Naive B cell (primary cell): Measurements from ENCODE around the gene CCR9. TPM values are rescaled to one million over a fixed set of nuclear protein-coding genes. Genes with fewer than 3 reads are reported as not detected.

Source experiments
- ATAC-seq, 2 donors: fragments of 150-1000 bp; cut with Tn5 transposase; 2 replicates each; pipeline ENCODE4 v1.10.0; 2021; ENCODE audit warnings: low read depth in 2 of 2, mild to moderate bottlenecking in 2 of 2, moderate library complexity in 2 of 2
- DNase-seq: peaks from one replicate; pipeline ENCODE4 v3.0.0; 2022
- H3K27ac Mint-ChIP-seq, 6 donors: one replicate each; pipeline ENCODE4 v1.8.0; 2020 to 2022; ENCODE audit warnings: mild to moderate bottlenecking in 6 of 6, mixed read lengths in 6 of 6, moderate library complexity in 5 of 6, inconsistent platforms in 2 of 6
- H3K27me3 Mint-ChIP-seq, 3 donors: one replicate each; pipeline ENCODE4 v1.8.0; 2021 to 2022; ENCODE audit warnings: mixed read lengths in 3 of 3, mild to moderate bottlenecking in 1 of 3
- H3K36me3 Mint-ChIP-seq, 2 donors: one replicate each; pipeline ENCODE4 v1.8.0; 2020 to 2022; ENCODE audit warnings: mixed read lengths in 2 of 2, inconsistent platforms in 1 of 2, mild to moderate bottlenecking in 1 of 2
- H3K4me1 Mint-ChIP-seq, 3 donors: one replicate each; pipeline ENCODE4 v1.8.0; 2020 to 2022; ENCODE audit warnings: mixed read lengths in 3 of 3, inconsistent platforms in 1 of 3, mild to moderate bottlenecking in 1 of 3, moderate library complexity in 1 of 3
- H3K4me3 Mint-ChIP-seq, 8 donors: one replicate each; pipeline ENCODE4 v1.8.0; 2020 to 2022; ENCODE audit warnings: mild to moderate bottlenecking in 8 of 8, mixed read lengths in 8 of 8, moderate library complexity in 8 of 8, inconsistent platforms in 2 of 8
- H3K9me3 Mint-ChIP-seq, 7 donors: one replicate each; pipeline ENCODE4 v1.8.0; 2020 to 2022; ENCODE audit warnings: mixed read lengths in 7 of 7, mild to moderate bottlenecking in 5 of 7, inconsistent platforms in 2 of 7, moderate library complexity in 1 of 7
- polyA plus RNA-seq, 6 donors: library from polyadenylated mRNA; unstranded; fragments of 300-500 nt; fragmentation: Illumina TruSeq; gene quantifications; one replicate each; pipeline ENCODE4 v1.2.3, GENCODE V29; 2021; ENCODE audit warnings: low read depth in 6 of 6

The CCR9 gene
- polyA plus RNA-seq, 6 donors from 2014 or later, result 0.77 to 4.5 (median 1.8) TPM

DNA sequence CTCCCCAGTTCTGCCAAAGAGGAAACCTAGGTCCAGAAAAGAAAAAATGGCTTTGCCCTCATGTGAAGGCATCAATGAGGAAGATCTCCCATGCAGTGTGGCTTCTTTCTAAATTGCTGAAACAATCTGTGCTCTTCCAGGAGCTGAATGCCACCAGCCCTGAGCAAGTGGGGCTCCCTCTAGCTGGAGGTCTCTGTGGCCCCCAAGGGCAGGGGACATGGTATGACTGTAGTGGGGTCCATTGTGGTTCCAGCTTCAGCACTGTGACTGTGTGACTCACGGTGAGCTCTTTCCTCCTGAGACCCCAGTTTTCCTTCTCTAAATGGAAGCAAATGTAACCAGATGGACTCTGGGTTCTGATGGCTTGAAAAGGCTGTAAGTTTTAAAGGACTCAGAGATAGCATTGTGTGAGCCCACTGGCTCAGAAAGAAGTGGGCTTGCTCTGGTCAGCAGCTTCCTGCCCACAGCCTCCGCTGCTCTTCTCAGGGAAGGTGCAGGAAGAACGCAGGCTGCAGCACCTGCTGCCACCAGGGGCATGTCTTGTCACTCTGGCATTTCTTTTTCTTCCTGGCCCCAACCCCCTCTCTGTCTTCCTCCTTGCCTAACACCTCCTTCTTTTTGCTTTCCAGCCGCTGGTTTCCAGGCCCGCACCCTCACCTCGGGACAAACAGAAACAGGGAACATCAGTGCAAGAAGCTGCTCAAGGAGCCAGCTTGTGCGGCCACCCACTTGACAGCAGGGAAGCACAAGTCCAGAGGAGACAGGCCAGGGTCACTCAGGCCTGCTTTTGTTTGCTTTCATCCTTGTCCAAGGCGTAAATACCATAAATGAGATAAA is 51.1 kb downstream of the CCR9 start:
- Mint-ChIP-seq H3K9me3 (no peaks in the 10 kb centered on the region), H3K36me3 (peaks cover 26 to 34% of the 10 kb centered on the region in 2 donors), H3K27me3 (no peaks in the 10 kb centered on the region), H3K27ac (no peak overlapping the region), H3K4me3 (no peak overlapping the region), H3K4me1 (peaks cover 0 to 10% (median 10%) of the 10 kb centered on the region in 3 donors)
- DNase-seq, result no peak
- ATAC-seq, result no peak

- Mint-ChIP-seq H3K4me1 (peaks cover 0 to 10% (median 10%) of the 10 kb centered on the region in 3 donors), H3K36me3 (peaks cover 26 to 29% of the 10 kb centered on the region in 2 donors), H3K4me3 (no peak overlapping the region), H3K27ac (no peak overlapping the region), H3K9me3 (no peaks in the 10 kb centered on the region), H3K27me3 (no peaks in the 10 kb centered on the region)
- DNase-seq (no peak), ATAC-seq (no peak)
Measured at GRCh38 chr3:45938043-45938435, 51.7 kb downstream of the CCR9 start.

- no peak overlapping the region for H3K4me3 Mint-ChIP-seq
- H3K27ac Mint-ChIP-seq, result peak overlapping the region in 1 of 6 donors; percentile 45
- DNase-seq (peak; percentile 67), ATAC-seq (peak; percentile 81 to 90)
- H3K9me3 Mint-ChIP-seq, result no peaks in the 10 kb centered on the region
- peaks cover 0 to 10% (median 10%) of the 10 kb centered on the region in 3 donors for H3K4me1 Mint-ChIP-seq
- H3K36me3 Mint-ChIP-seq, result peaks cover 18 to 21% of the 10 kb centered on the region in 2 donors
- H3K27me3 Mint-ChIP-seq, result no peaks in the 10 kb centered on the region
Measured at GRCh38 chr3:45938864-45939263, 52.5 kb downstream of the CCR9 start.

- Mint-ChIP-seq H3K36me3 (peaks cover 13 to 16% of the 10 kb centered on the region in 2 donors), H3K27ac (no peak overlapping the region), H3K9me3 (no peaks in the 10 kb centered on the region), H3K27me3 (no peaks in the 10 kb centered on the region), H3K4me1 (peaks cover 0 to 10% (median 10%) of the 10 kb centered on the region in 3 donors), H3K4me3 (no peak overlapping the region)
- ATAC-seq (peak in 1 of 2 donors; percentile 7), DNase-seq (no peak)
Measured at GRCh38 chr3:45939341-45939771, 53.0 kb downstream of the CCR9 start.

GRCh38 chr3:45940004-45940780 is 53.8 kb downstream of the CCR9 start:
- H3K9me3 Mint-ChIP-seq, result no peaks in the 10 kb centered on the region
- H3K27me3 Mint-ChIP-seq, result no peaks in the 10 kb centered on the region
- H3K27ac Mint-ChIP-seq, result peak overlapping the region in 3 of 6 donors; percentile 43 to 47 (median 43)
- peaks cover 0 to 10% (median 10%) of the 10 kb centered on the region in 3 donors for H3K4me1 Mint-ChIP-seq
- no peak overlapping the region for H3K4me3 Mint-ChIP-seq
- peaks cover 6 to 10% of the 10 kb centered on the region in 2 donors for H3K36me3 Mint-ChIP-seq
- ATAC-seq, result no peak
- no peak for DNase-seq

- H3K4me3 Mint-ChIP-seq, result no peak overlapping the region
- H3K9me3 Mint-ChIP-seq, result no peaks in the 10 kb centered on the region
- peak overlapping the region in 1 of 6 donors; percentile 43 for H3K27ac Mint-ChIP-seq
- H3K36me3 Mint-ChIP-seq, result peaks cover 0 to 3% of the 10 kb centered on the region in 2 donors
- DNase-seq (no peak), ATAC-seq (no peak)
- peaks cover 0 to 10% (median 10%) of the 10 kb centered on the region in 3 donors for H3K4me1 Mint-ChIP-seq
- H3K27me3 Mint-ChIP-seq, result no peaks in the 10 kb centered on the region
Measured at GRCh38 chr3:45940781-45941365, 54.5 kb downstream of the CCR9 start.

- no peaks in the 10 kb centered on the region for H3K9me3 Mint-ChIP-seq
- H3K4me3 Mint-ChIP-seq, result no peak overlapping the region
- DNase-seq (no peak), ATAC-seq (no peak)
- no peaks in the 10 kb centered on the region for H3K27me3 Mint-ChIP-seq
- peak overlapping the region in 1 of 6 donors; percentile 38 for H3K27ac Mint-ChIP-seq
- H3K36me3 Mint-ChIP-seq, result peaks cover 5 to 9% of the 10 kb centered on the region in 2 donors
- H3K4me1 Mint-ChIP-seq, result peaks cover 0 to 10% (median 10%) of the 10 kb centered on the region in 3 donors
Measured at GRCh38 chr3:45942051-45942825, 55.9 kb downstream of the CCR9 start.

- H3K4me3 Mint-ChIP-seq, result no peak within 1 kb of the TSS
- H3K4me1 Mint-ChIP-seq, result peaks cover 0 to 10% (median 10%) of the 10 kb centered on the region in 3 donors
- H3K36me3 Mint-ChIP-seq, result peaks cover 5 to 9% of the 10 kb centered on the region in 2 donors
- H3K27ac Mint-ChIP-seq, result peak within 1 kb of the TSS in 1 of 6 donors; percentile 38
- ATAC-seq, result no peak
- no peak for DNase-seq
- H3K9me3 Mint-ChIP-seq, result no peaks in the 10 kb centered on the region
- H3K27me3 Mint-ChIP-seq, result no peaks in the 10 kb centered on the region
Measured at GRCh38 chr3:45943207-45943846, 57.0 kb downstream of the CCR9 start, which contains the start of gene CXCR6. Gene CXCR6, plus strand, starts transcription at chr3:45943464. Its CDS starts 3,018 bp downstream, at chr3:45946482.

GRCh38 chr3:45944830-45945620 is 58.7 kb downstream of the CCR9 start:
- no peaks in the 10 kb centered on the region for H3K4me1 Mint-ChIP-seq
- H3K27me3 Mint-ChIP-seq, result no peaks in the 10 kb centered on the region
- peak overlapping the region in 1 of 6 donors; percentile 46 for H3K27ac Mint-ChIP-seq
- peaks cover 9 to 21% of the 10 kb centered on the region in 2 donors for H3K36me3 Mint-ChIP-seq
- DNase-seq (no peak), ATAC-seq (no peak)
- peak overlapping the region in 1 of 8 donors; percentile 62 for H3K4me3 Mint-ChIP-seq
- no peaks in the 10 kb centered on the region for H3K9me3 Mint-ChIP-seq

- no peak for ATAC-seq
- H3K36me3 Mint-ChIP-seq, result peaks cover 14 to 28% of the 10 kb centered on the region in 2 donors
- H3K4me3 Mint-ChIP-seq, result no peak overlapping the region
- H3K27ac Mint-ChIP-seq, result no peak overlapping the region
- no peaks in the 10 kb centered on the region for H3K4me1 Mint-ChIP-seq
- H3K9me3 Mint-ChIP-seq, result no peaks in the 10 kb centered on the region
- no peak for DNase-seq
- no peaks in the 10 kb centered on the region for H3K27me3 Mint-ChIP-seq
Measured at GRCh38 chr3:45946307-45946706, 60.0 kb downstream of the CCR9 start.

DNA sequence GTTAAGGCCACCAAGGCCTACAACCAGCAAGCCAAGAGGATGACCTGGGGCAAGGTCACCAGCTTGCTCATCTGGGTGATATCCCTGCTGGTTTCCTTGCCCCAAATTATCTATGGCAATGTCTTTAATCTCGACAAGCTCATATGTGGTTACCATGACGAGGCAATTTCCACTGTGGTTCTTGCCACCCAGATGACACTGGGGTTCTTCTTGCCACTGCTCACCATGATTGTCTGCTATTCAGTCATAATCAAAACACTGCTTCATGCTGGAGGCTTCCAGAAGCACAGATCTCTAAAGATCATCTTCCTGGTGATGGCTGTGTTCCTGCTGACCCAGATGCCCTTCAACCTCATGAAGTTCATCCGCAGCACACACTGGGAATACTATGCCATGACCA is 60.5 kb downstream of the CCR9 start:
- ATAC-seq (no peak), DNase-seq (no peak)
- Mint-ChIP-seq H3K36me3 (peaks cover 14 to 31% of the 10 kb centered on the region in 2 donors), H3K4me3 (no peak overlapping the region), H3K27ac (no peak overlapping the region), H3K4me1 (no peaks in the 10 kb centered on the region), H3K9me3 (no peaks in the 10 kb centered on the region), H3K27me3 (no peaks in the 10 kb centered on the region)

GRCh38 chr3:45947361-45947760 is 61.0 kb downstream of the CCR9 start:
- H3K27me3 Mint-ChIP-seq, result no peaks in the 10 kb centered on the region
- no peak overlapping the region for H3K27ac Mint-ChIP-seq
- ATAC-seq (no peak), DNase-seq (no peak)
- H3K36me3 Mint-ChIP-seq, result peaks cover 14 to 31% of the 10 kb centered on the region in 2 donors
- no peaks in the 10 kb centered on the region for H3K4me1 Mint-ChIP-seq
- no peaks in the 10 kb centered on the region for H3K9me3 Mint-ChIP-seq
- H3K4me3 Mint-ChIP-seq, result no peak overlapping the region
